Retina (tissue), 1 donor: ENCODE results near the gene GRIK2.

Experiments used
- DNase-seq: peaks from one replicate; pipeline ENCODE4 v3.0.0-alpha.2; 2016

The GRIK2 gene

GRCh38 chr6:101650402-101651100 is 257.0 kb downstream of the GRIK2 start:
- DNase-seq, result no peak

- DNase-seq, result no peak
Observed at GRCh38 chr6:101652079-101652478, 258.6 kb downstream of the GRIK2 start.

- no peak for DNase-seq
Observed at GRCh38 chr6:101655109-101655508, 261.6 kb downstream of the GRIK2 start.

GRCh38 chr6:101662111-101662897 is 268.8 kb downstream of the GRIK2 start:
- no peak for DNase-seq

GRCh38 chr6:101663100-101663499 is 269.6 kb downstream of the GRIK2 start:
- no peak for DNase-seq

GRCh38 chr6:101666256-101666655 is 272.7 kb downstream of the GRIK2 start:
- no peak for DNase-seq

GRCh38 chr6:101668496-101669030 is 275.1 kb downstream of the GRIK2 start:
- DNase-seq, result no peak

GRCh38 chr6:101676187-101676586 is 282.7 kb downstream of the GRIK2 start:
- DNase-seq, result no peak

GRCh38 chr6:101682937-101683336 is 289.4 kb downstream of the GRIK2 start:
- DNase-seq, result no peak

GRCh38 chr6:101683884-101684283 is 290.4 kb downstream of the GRIK2 start:
- no peak for DNase-seq

- DNase-seq, result no peak
Observed at GRCh38 chr6:101686653-101687052, 293.1 kb downstream of the GRIK2 start.

- no peak for DNase-seq
Observed at GRCh38 chr6:101689156-101689555, 295.6 kb downstream of the GRIK2 start.

- no peak for DNase-seq
Observed at GRCh38 chr6:101689695-101690094, 296.2 kb downstream of the GRIK2 start.

- DNase-seq, result no peak
Observed at GRCh38 chr6:101700655-101701054, 307.1 kb downstream of the GRIK2 start.

GRCh38 chr6:101703311-101703710 is 309.8 kb downstream of the GRIK2 start:
- no peak for DNase-seq

GRCh38 chr6:101705866-101706265 is 312.4 kb downstream of the GRIK2 start:
- no peak for DNase-seq

GRCh38 chr6:101706576-101706975 is 313.1 kb downstream of the GRIK2 start:
- no peak for DNase-seq

GRCh38 chr6:101711518-101711917 is 318.0 kb downstream of the GRIK2 start:
- no peak for DNase-seq

- no peak for DNase-seq
Observed at GRCh38 chr6:101716387-101716786, 322.9 kb downstream of the GRIK2 start.

- no peak for DNase-seq
Observed at GRCh38 chr6:101716810-101717209, 323.3 kb downstream of the GRIK2 start.

- no peak for DNase-seq
Observed at GRCh38 chr6:101719521-101719920, 326.0 kb downstream of the GRIK2 start.

GRCh38 chr6:101722471-101722870 is 329.0 kb downstream of the GRIK2 start:
- DNase-seq, result no peak

GRCh38 chr6:101722991-101723579 is 329.6 kb downstream of the GRIK2 start:
- DNase-seq, result no peak

- no peak for DNase-seq
Observed at GRCh38 chr6:101728388-101728787, 334.9 kb downstream of the GRIK2 start.
